H1 (cell line): ENCODE data around the gene PCBP4. TPM values are rescaled to one million over a fixed set of nuclear protein-coding genes. Genes with fewer than 3 reads are reported as not detected.

Experiments used
- EZH2 ChIP-seq: fragments of 200-600 bp; sonication (generic); IDR thresholded peaks from 2 replicates; pipeline ENCODE4 v1.7.1; 2012; ENCODE audit warnings: low read depth, mild to moderate bottlenecking, moderate library complexity, low read length, inconsistent platforms; ENCODE audit not compliant: severe bottlenecking
- KDM1A ChIP-seq: fragments of 200-600, 300-600 bp; sonication (generic); IDR thresholded peaks from 2 replicates; pipeline ENCODE4 v1.7.1; 2016; ENCODE audit warnings: mild to moderate bottlenecking, low read length, borderline replicate concordance
- RNF2 ChIP-seq: fragments of 200-900, 300-1000 bp; sonication (generic); IDR thresholded peaks from 2 replicates; pipeline ENCODE4 v1.7.1; 2016; ENCODE audit warnings: borderline replicate concordance, low read depth, mild to moderate bottlenecking, antibody characterized with exemption, low read length; ENCODE audit not compliant: poor library complexity, severe bottlenecking; ENCODE audit errors: missing control alignments
- SP2 ChIP-seq: IDR thresholded peaks from 2 replicates; pipeline ENCODE4 v1.6.1; 2012; ENCODE audit warnings: mild to moderate bottlenecking, low read length, inconsistent platforms
- polyA plus RNA-seq, 7 experiments: library from polyadenylated mRNA; depleted of rRNA in 3 of 7; stranded (reverse) in 5 of 7; unstranded in 2 of 7; fragments of >200 nt in 5 of 7; fragments of 200-250 nt in 2 of 7; gene quantifications; 1 replicate in 5 of 7; 2 replicates in 1 of 7; 4 replicates in 1 of 7; pipeline versions ENCODE4 v1.2.1 to v1.2.3, GENCODE V29; 2011 to 2013; ENCODE audit warnings: missing spikeins in 2 of 7, mixed read lengths in 2 of 7
- total RNA-seq: library from RNA; stranded (reverse); fragmentation: NEBNext Ultra II Directional; extraction: Animal tissue kit (Norgen Biotek cat#: 25700); gene quantifications from 2 replicates; pipeline ENCODE4 v1.2.1, GENCODE V29; 2021
- TF ChIP-seq, protein P1 (sequence below): IDR thresholded peaks from 2 replicates; pipeline ENCODE4 v1.6.1; 2012; ENCODE audit warnings: low read length, inconsistent platforms

The PCBP4 gene
- total and polyA plus RNA-seq, 2 of the 8 experiments (the other 6 are each of a cell fraction or from before 2014, with no cell fraction given), result 16.4 to 34.1 TPM

DNA sequence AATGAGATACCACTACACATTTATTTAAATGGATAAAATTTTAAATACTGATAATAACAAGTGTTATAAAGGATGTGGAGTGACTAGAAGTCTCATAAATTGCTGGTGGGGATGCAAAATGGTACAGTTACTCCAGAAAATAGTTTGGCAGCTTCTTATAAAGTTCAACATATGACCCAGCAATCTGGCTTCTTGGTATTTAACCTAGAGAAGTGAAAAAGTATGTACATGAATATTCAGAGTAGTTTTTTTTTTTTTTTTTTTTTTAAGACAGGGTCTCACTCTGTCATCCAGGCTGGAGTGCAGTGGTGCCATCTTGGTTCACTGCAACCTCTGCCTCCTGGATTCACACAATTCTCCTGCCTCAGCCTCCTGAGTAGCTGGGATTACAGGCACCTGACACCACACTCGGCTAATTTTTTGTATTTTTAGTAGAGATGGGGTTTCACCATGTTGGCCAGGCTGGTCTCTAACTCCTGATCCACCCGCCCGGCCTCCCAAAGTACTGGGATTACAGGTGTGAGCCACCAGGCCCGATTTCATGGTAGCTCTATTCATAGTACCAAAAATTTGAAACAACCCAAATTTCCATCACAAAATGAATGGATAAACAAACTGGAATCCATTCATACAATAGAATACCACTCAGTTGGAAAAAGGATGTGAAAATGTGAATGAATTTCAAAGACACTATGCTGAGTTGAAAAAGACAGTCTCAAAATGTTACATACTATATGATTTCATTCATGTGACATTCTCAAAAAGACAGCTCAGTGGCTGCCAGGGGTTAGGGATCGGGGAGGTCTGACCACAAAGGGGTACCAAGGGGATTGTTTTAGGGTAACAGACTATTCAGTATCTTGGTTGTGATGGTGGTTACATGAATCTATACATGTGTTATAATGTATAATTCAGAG, 39.9 kb downstream of the PCBP4 start (continued):
- TF ChIP-seq RNF2 (no peak), EZH2 (no peak), SP2 (no peak), KDM1A (no peak)
- TF ChIP-seq, protein P1, sequence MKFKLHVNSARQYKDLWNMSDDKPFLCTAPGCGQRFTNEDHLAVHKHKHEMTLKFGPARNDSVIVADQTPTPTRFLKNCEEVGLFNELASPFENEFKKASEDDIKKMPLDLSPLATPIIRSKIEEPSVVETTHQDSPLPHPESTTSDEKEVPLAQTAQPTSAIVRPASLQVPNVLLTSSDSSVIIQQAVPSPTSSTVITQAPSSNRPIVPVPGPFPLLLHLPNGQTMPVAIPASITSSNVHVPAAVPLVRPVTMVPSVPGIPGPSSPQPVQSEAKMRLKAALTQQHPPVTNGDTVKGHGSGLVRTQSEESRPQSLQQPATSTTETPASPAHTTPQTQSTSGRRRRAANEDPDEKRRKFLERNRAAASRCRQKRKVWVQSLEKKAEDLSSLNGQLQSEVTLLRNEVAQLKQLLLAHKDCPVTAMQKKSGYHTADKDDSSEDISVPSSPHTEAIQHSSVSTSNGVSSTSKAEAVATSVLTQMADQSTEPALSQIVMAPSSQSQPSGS, result no peak
- TF ChIP-seq, all 59 proteins: peak for 0
